Measurements from ENCODE around the gene ACOXL.

DNA sequence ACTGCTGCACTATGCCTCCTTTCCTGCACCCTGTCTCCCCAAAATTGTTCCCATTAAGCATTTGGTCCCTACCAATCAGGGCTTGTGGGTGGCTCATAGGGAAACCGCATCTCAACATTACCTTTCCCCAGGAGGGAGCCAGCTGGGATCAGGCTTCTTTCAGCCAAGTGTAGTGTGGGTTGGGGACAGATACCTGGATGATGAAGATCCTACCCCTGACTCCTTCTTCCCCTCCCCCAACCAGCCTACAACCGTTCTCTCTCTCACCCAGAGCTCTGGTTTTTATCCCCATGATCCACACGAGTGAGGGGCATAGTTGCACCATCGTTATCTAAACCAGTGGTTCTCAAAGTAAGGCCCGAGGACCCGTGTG is 40.0 kb downstream of the ACOXL start:
- TF ChIP-seq POLR2A (IDR thresholded peaks at IDR 0.05; ENCODE audit: low read depth, low read length) (no peak), POLR2AphosphoS5 (IDR thresholded peaks at IDR 0.05; ENCODE audit: low read depth, low read length) (no peak), TAF1 (IDR thresholded peaks at IDR 0.05; ENCODE audit: borderline replicate concordance, low read depth, low read length) (no peak)
